ENCODE results near the gene IGSF9. TPM values are rescaled to one million over a fixed set of nuclear protein-coding genes. Genes with fewer than 3 reads are reported as not detected.

IGSF9 gene
- polyA plus RNA-seq, 1 donor from 2014 or later = 11.8 TPM

DNA sequence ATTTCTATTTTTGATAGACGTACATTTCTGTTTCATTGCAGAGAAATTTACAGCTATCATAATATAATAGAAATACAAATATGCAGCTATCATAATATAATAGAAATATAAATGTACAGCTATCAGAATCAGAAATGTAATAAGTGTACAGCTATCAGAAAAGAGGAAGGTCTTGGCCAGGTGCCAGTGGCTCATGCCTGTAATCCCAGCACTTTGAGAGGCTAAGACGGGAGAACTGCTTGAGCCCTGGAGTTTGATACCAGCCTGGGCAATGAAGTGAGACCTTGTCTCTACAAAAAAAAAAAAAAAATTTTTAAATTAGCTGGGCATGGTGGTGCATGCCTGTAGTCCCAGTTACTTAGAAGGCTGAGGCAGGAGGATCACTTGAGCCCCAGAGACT is 48.5 kb upstream of the IGSF9 start:
- no peaks in the 10 kb centered on the region for H3K9me2 ChIP-seq (ENCODE audit: insufficient read depth, low read length)
- H2AFZ ChIP-seq (ENCODE audit: low read depth, low read length) = no peak overlapping the region

DNA sequence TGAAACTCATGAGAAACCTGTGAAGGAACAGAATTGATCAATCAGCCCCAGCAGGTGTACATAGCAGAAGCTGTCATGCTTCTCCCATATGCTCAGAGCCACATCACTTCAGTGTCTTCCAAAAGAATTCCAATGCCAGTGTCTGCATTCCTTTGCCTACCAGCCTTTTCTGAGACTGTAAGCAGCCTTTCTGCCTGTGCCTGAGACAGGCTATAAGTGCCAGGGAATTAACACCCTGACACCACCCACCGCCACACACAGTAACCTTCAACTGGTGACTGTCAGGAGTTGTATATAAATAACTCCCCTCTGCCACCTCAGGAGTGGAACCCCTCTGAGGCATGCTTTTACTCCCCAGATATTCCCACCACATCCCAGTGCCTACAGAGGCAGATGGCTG is 46.7 kb upstream of the IGSF9 start:
- Histone ChIP-seq H3K9me2 (ENCODE audit: insufficient read depth, low read length) (no peaks in the 10 kb centered on the region), H3K27me3 (ENCODE audit: insufficient read depth, low read depth, low read length) (no peaks in the 10 kb centered on the region), H2AFZ (ENCODE audit: low read depth, low read length) (no peak overlapping the region), H3K9ac (ENCODE audit: low read length) (no peak overlapping the region), H3K27ac (ENCODE audit: low read length) (no peak overlapping the region), H3K79me2 (replicated peaks; ENCODE audit: insufficient read depth, low read length) (no peaks in the 10 kb centered on the region), H3K4me3 (ENCODE audit: low read length) (no peak overlapping the region), H3K4me2 (ENCODE audit: low read length) (no peak overlapping the region), H3K9me3 (ENCODE audit: low read length) (no peaks in the 10 kb centered on the region), H3K36me3 (ENCODE audit: insufficient read depth, low read length) (no peaks in the 10 kb centered on the region), H4K20me1 (ENCODE audit: insufficient read depth) (no peaks in the 10 kb centered on the region), H3F3A (ENCODE audit: insufficient read depth, low read length, poor library complexity, severe bottlenecking) (no peaks in the 10 kb centered on the region)
- TF ChIP-seq POLR2AphosphoS5 (IDR thresholded peaks at IDR 0.05) (no peak), EP300 (conservative IDR thresholded peaks at IDR 0.05; ENCODE audit: poor library complexity, severe bottlenecking) (no peak), RAD21 (conservative IDR thresholded peaks at IDR 0.05) (no peak)
- TF ChIP-seq, protein P1, sequence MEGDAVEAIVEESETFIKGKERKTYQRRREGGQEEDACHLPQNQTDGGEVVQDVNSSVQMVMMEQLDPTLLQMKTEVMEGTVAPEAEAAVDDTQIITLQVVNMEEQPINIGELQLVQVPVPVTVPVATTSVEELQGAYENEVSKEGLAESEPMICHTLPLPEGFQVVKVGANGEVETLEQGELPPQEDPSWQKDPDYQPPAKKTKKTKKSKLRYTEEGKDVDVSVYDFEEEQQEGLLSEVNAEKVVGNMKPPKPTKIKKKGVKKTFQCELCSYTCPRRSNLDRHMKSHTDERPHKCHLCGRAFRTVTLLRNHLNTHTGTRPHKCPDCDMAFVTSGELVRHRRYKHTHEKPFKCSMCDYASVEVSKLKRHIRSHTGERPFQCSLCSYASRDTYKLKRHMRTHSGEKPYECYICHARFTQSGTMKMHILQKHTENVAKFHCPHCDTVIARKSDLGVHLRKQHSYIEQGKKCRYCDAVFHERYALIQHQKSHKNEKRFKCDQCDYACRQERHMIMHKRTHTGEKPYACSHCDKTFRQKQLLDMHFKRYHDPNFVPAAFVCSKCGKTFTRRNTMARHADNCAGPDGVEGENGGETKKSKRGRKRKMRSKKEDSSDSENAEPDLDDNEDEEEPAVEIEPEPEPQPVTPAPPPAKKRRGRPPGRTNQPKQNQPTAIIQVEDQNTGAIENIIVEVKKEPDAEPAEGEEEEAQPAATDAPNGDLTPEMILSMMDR (IDR thresholded peaks at IDR 0.05; ENCODE audit: poor library complexity, severe bottlenecking) = no peak

More for the DNA sequence above, 48.5 kb upstream of the IGSF9 start:
- H3K27me3 ChIP-seq (ENCODE audit: insufficient read depth, low read depth, low read length) = no peaks in the 10 kb centered on the region
- no peaks in the 10 kb centered on the region for H3K9me3 ChIP-seq (ENCODE audit: low read length)
- no peak overlapping the region for H3K9ac ChIP-seq (ENCODE audit: low read length)
- H4K20me1 ChIP-seq (ENCODE audit: insufficient read depth) = no peaks in the 10 kb centered on the region
- H3K27ac ChIP-seq (ENCODE audit: low read length) = no peak overlapping the region
- H3K4me3 ChIP-seq (ENCODE audit: low read length) = no peak overlapping the region
- no peaks in the 10 kb centered on the region for H3K36me3 ChIP-seq (ENCODE audit: insufficient read depth, low read length)
- TF ChIP-seq RAD21 (conservative IDR thresholded peaks at IDR 0.05) (no peak), EZH2 (IDR thresholded peaks at IDR 0.05; ENCODE audit: borderline replicate concordance, insufficient read depth, low read length, poor library complexity, severe bottlenecking) (no peak), MXI1 (conservative IDR thresholded peaks at IDR 0.05; ENCODE audit: poor library complexity, severe bottlenecking) (no peak), SMC3 (conservative IDR thresholded peaks at IDR 0.05; ENCODE audit: poor library complexity) (no peak), EP300 (conservative IDR thresholded peaks at IDR 0.05; ENCODE audit: poor library complexity, severe bottlenecking) (no peak), POLR2AphosphoS5 (IDR thresholded peaks at IDR 0.05) (no peak), TAF1 (IDR thresholded peaks at IDR 0.05; ENCODE audit: low read depth) (no peak)
- TF ChIP-seq, protein P2, sequence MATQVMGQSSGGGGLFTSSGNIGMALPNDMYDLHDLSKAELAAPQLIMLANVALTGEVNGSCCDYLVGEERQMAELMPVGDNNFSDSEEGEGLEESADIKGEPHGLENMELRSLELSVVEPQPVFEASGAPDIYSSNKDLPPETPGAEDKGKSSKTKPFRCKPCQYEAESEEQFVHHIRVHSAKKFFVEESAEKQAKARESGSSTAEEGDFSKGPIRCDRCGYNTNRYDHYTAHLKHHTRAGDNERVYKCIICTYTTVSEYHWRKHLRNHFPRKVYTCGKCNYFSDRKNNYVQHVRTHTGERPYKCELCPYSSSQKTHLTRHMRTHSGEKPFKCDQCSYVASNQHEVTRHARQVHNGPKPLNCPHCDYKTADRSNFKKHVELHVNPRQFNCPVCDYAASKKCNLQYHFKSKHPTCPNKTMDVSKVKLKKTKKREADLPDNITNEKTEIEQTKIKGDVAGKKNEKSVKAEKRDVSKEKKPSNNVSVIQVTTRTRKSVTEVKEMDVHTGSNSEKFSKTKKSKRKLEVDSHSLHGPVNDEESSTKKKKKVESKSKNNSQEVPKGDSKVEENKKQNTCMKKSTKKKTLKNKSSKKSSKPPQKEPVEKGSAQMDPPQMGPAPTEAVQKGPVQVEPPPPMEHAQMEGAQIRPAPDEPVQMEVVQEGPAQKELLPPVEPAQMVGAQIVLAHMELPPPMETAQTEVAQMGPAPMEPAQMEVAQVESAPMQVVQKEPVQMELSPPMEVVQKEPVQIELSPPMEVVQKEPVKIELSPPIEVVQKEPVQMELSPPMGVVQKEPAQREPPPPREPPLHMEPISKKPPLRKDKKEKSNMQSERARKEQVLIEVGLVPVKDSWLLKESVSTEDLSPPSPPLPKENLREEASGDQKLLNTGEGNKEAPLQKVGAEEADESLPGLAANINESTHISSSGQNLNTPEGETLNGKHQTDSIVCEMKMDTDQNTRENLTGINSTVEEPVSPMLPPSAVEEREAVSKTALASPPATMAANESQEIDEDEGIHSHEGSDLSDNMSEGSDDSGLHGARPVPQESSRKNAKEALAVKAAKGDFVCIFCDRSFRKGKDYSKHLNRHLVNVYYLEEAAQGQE (IDR thresholded peaks at IDR 0.05; ENCODE audit: borderline replicate concordance) = no peak
- TF ChIP-seq, protein P1 (IDR thresholded peaks at IDR 0.05; ENCODE audit: poor library complexity, severe bottlenecking) = no peak
- H3F3A ChIP-seq (ENCODE audit: insufficient read depth, low read length, poor library complexity, severe bottlenecking) = no peaks in the 10 kb centered on the region
- H3K79me2 ChIP-seq (replicated peaks; ENCODE audit: insufficient read depth, low read length) = no peaks in the 10 kb centered on the region
- no peak overlapping the region for H3K4me2 ChIP-seq (ENCODE audit: low read length)

Data from neural cell (in vitro differentiated cells).